Osteoblast (primary cell): Measurements from ENCODE around the gene SORCS2. TPM values are rescaled to one million over a fixed set of nuclear protein-coding genes. Genes with fewer than 3 reads are reported as not detected.

Experiments
- DNase-seq: peaks from one replicate; pipeline ENCODE4 v3.0.0; 2011; ENCODE audit warnings: low spot score, mixed read lengths; ENCODE audit not compliant: insufficient read length; ENCODE audit errors: missing footprints
- H2AFZ ChIP-seq: 2 replicates; pipeline ENCODE4 v1.6.0; 2011; ENCODE audit warnings: mild to moderate bottlenecking, low read length
- H3K27ac ChIP-seq: 2 replicates; pipeline ENCODE4 v1.5.1; 2011; ENCODE audit warnings: mild to moderate bottlenecking, low read depth, low read length, moderate library complexity
- H3K27me3 ChIP-seq: 2 replicates; pipeline ENCODE4 v1.6.0; 2012; ENCODE audit warnings: mild to moderate bottlenecking, control low read depth, inconsistent platforms, low read length, moderate library complexity; ENCODE audit not compliant: insufficient read depth
- H3K36me3 ChIP-seq: 2 replicates; pipeline ENCODE4 v1.5.1; 2011; ENCODE audit warnings: mild to moderate bottlenecking, low read length, control low read depth, moderate library complexity; ENCODE audit not compliant: insufficient read depth
- H3K4me1 ChIP-seq: 2 replicates; pipeline ENCODE4 v1.5.1; 2011; ENCODE audit warnings: mild to moderate bottlenecking, low read length, control low read depth, moderate library complexity; ENCODE audit not compliant: insufficient read depth
- H3K4me2 ChIP-seq: 2 replicates; pipeline ENCODE4 v1.6.0; 2011; ENCODE audit warnings: mild to moderate bottlenecking, low read length; ENCODE audit not compliant: insufficient read depth
- H3K4me3 ChIP-seq: fragments of 200-600 bp; sonication (generic); 3 replicates; pipeline ENCODE4 v1.5.1; 2012; ENCODE audit warnings: mild to moderate bottlenecking, low read length, inconsistent platforms; ENCODE audit not compliant: insufficient read depth
- H3K79me2 ChIP-seq: 2 replicates; pipeline ENCODE4 v1.6.0; 2012; ENCODE audit warnings: mild to moderate bottlenecking, low read length, control low read depth, inconsistent platforms; ENCODE audit not compliant: insufficient read depth
- H3K9me3 ChIP-seq: 2 replicates; pipeline ENCODE4 v1.5.1; 2011; ENCODE audit warnings: low read depth, low read length, control low read depth
- H4K20me1 ChIP-seq: 2 replicates; pipeline ENCODE4 v1.6.0; 2012; ENCODE audit warnings: mild to moderate bottlenecking, low read length, control low read depth; ENCODE audit not compliant: insufficient read depth
- total RNA-seq: library from RNA; depleted of rRNA; stranded (reverse); fragments of >200 nt; gene quantifications from 2 replicates; pipeline ENCODE4 v1.2.3, GENCODE V29; 2012
- TF ChIP-seq, protein P1 (sequence below): IDR thresholded peaks from 2 replicates; pipeline ENCODE4 v1.5.1; 2011; ENCODE audit warnings: mild to moderate bottlenecking, low read depth, low read length, moderate library complexity; ENCODE audit errors: extremely low read depth

The SORCS2 gene
- total RNA-seq, 1 donor = 9.0 TPM

- H3K4me1 ChIP-seq = no peaks in the 10 kb centered on the region
- TF ChIP-seq, protein P1, sequence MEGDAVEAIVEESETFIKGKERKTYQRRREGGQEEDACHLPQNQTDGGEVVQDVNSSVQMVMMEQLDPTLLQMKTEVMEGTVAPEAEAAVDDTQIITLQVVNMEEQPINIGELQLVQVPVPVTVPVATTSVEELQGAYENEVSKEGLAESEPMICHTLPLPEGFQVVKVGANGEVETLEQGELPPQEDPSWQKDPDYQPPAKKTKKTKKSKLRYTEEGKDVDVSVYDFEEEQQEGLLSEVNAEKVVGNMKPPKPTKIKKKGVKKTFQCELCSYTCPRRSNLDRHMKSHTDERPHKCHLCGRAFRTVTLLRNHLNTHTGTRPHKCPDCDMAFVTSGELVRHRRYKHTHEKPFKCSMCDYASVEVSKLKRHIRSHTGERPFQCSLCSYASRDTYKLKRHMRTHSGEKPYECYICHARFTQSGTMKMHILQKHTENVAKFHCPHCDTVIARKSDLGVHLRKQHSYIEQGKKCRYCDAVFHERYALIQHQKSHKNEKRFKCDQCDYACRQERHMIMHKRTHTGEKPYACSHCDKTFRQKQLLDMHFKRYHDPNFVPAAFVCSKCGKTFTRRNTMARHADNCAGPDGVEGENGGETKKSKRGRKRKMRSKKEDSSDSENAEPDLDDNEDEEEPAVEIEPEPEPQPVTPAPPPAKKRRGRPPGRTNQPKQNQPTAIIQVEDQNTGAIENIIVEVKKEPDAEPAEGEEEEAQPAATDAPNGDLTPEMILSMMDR = no peak
- DNase-seq = peak; percentile 65
- no peaks in the 10 kb centered on the region for H3K36me3 ChIP-seq
- H3K4me2 ChIP-seq = no peak overlapping the region
- H3K9me3 ChIP-seq = no peaks in the 10 kb centered on the region
- H3K27ac ChIP-seq = no peak overlapping the region
- no peak overlapping the region for H3K4me3 ChIP-seq
- no peak overlapping the region for H2AFZ ChIP-seq
- no peaks in the 10 kb centered on the region for H3K27me3 ChIP-seq
- no peaks in the 10 kb centered on the region for H4K20me1 ChIP-seq
- no peaks in the 10 kb centered on the region for H3K79me2 ChIP-seq
Measured at GRCh38 chr4:7339751-7340552, 147.6 kb downstream of the SORCS2 start.

GRCh38 chr4:7340553-7341433, 148.5 kb downstream of the SORCS2 start:
- H2AFZ ChIP-seq = no peak overlapping the region
- H3K4me1 ChIP-seq = no peaks in the 10 kb centered on the region
- no peaks in the 10 kb centered on the region for H3K79me2 ChIP-seq
- TF ChIP-seq, protein P1 = no peak
- no peaks in the 10 kb centered on the region for H3K36me3 ChIP-seq
- H3K27me3 ChIP-seq = no peaks in the 10 kb centered on the region
- H4K20me1 ChIP-seq = no peaks in the 10 kb centered on the region
- no peak overlapping the region for H3K4me2 ChIP-seq
- H3K9me3 ChIP-seq = no peaks in the 10 kb centered on the region
- no peak overlapping the region for H3K4me3 ChIP-seq
- H3K27ac ChIP-seq = no peak overlapping the region
- peak; percentile 84 for DNase-seq

GRCh38 chr4:7341491-7342222, 149.3 kb downstream of the SORCS2 start:
- Histone ChIP-seq H3K79me2 (no peaks in the 10 kb centered on the region), H2AFZ (no peak overlapping the region), H3K27ac (no peak overlapping the region), H3K9me3 (peaks cover 5% of the 10 kb centered on the region), H3K4me1 (no peaks in the 10 kb centered on the region), H4K20me1 (no peaks in the 10 kb centered on the region), H3K4me2 (no peak overlapping the region), H3K36me3 (no peaks in the 10 kb centered on the region), H3K27me3 (no peaks in the 10 kb centered on the region), H3K4me3 (no peak overlapping the region)
- DNase-seq = peak; percentile 73
- TF ChIP-seq, protein P1 = no peak
